WTC11 (cell line): ENCODE data around the gene CFAP20DC. TPM values are rescaled to one million over a fixed set of nuclear protein-coding genes. Genes with fewer than 3 reads are reported as not detected.

Experiments
- ATAC-seq: fragments of 200-7000 bp; cut with Tn5 transposase; 2 replicates; pipeline ENCODE4 v1.10.0; 2021; ENCODE audit warnings: mild to moderate bottlenecking, moderate library complexity
- CTCF ChIA-PET: fragments of 300-600 bp; sonication (Branson Sonifier 250); formaldehyde crosslinking; loops from one replicate; lab custom pipeline; 2021; ENCODE audit warnings: antibody characterized with exemption; lab: Charles Lee
- POLR2A ChIA-PET: fragments of 350-600 bp; sonication (Branson Sonifier 250); formaldehyde crosslinking; loops from one replicate; lab custom pipeline; 2021; ENCODE audit warnings: antibody characterized with exemption; lab: Charles Lee
- DNase-seq: peaks from one replicate; pipeline ENCODE4 v3.0.0; 2021; ENCODE audit warnings: low spot score
- H3K27ac Mint-ChIP-seq: 2 replicates; pipeline ENCODE4 v1.8.0; 2021; ENCODE audit warnings: mixed read lengths
- H3K27me3 Mint-ChIP-seq: 2 replicates; pipeline ENCODE4 v1.8.0; 2021; ENCODE audit warnings: low read depth, mild to moderate bottlenecking, moderate library complexity, mixed read lengths
- H3K36me3 Mint-ChIP-seq: 2 replicates; pipeline ENCODE4 v1.8.0; 2021; ENCODE audit warnings: mixed read lengths
- H3K4me1 Mint-ChIP-seq: 2 replicates; pipeline ENCODE4 v1.8.0; 2022; ENCODE audit warnings: mixed read lengths
- H3K4me3 Mint-ChIP-seq: 2 replicates; pipeline ENCODE4 v1.8.0; 2021; ENCODE audit warnings: mild to moderate bottlenecking, moderate library complexity, mixed read lengths
- H3K9me3 Mint-ChIP-seq: 2 replicates; pipeline ENCODE4 v1.8.0; 2021; ENCODE audit warnings: mixed read lengths
- ARID4B ChIP-seq: sonication (generic); formaldehyde crosslinking; IDR thresholded peaks from 2 replicates; pipeline ENCODE4 v1.8.0; 2023; ENCODE audit warnings: missing genetic modification reagents, mild to moderate bottlenecking, borderline replicate concordance
- ATF6 ChIP-seq: sonication (generic); formaldehyde crosslinking; IDR thresholded peaks from 2 replicates; pipeline ENCODE4 v1.8.1; 2023; ENCODE audit warnings: mild to moderate bottlenecking, missing genetic modification reagents
- CBFB ChIP-seq: sonication (generic); formaldehyde crosslinking; IDR thresholded peaks from 2 replicates; pipeline ENCODE4 v1.8.1; 2022; ENCODE audit warnings: mild to moderate bottlenecking, low read depth, missing genetic modification reagents
- ELF4 ChIP-seq: sonication (generic); formaldehyde crosslinking; IDR thresholded peaks from 2 replicates; pipeline ENCODE4 v1.8.1; 2022; ENCODE audit warnings: low read depth, mild to moderate bottlenecking, moderate library complexity, missing genetic modification reagents
- ESRRA ChIP-seq: sonication (generic); formaldehyde crosslinking; IDR thresholded peaks from 2 replicates; pipeline ENCODE4 v1.8.1; 2022; ENCODE audit warnings: mild to moderate bottlenecking, missing genetic modification reagents, borderline replicate concordance
- GRHL2 ChIP-seq: fragments of 250-450 bp; sonication (Bioruptor Pico); IDR thresholded peaks from 2 replicates; pipeline ENCODE4 v1.8.0; 2022; ENCODE audit warnings: mild to moderate bottlenecking, moderate library complexity; ENCODE audit not compliant: insufficient replicate concordance, severe bottlenecking
- GTF2I ChIP-seq: fragments of 250-450 bp; sonication (Bioruptor Pico); conservative IDR thresholded peaks from 2 replicates; pipeline ENCODE4 v1.4.0; 2021; ENCODE audit warnings: mild to moderate bottlenecking
- MYBL2 ChIP-seq: sonication (generic); formaldehyde crosslinking; IDR thresholded peaks from 2 replicates; pipeline ENCODE4 v1.8.1; 2023; ENCODE audit warnings: mild to moderate bottlenecking, moderate library complexity, missing genetic modification reagents
- NFATC4 ChIP-seq: fragments of 250-450 bp; sonication (Bioruptor Pico); IDR thresholded peaks from 2 replicates; pipeline ENCODE4 v1.9.0; 2021; ENCODE audit warnings: mild to moderate bottlenecking
- NR3C1 ChIP-seq: sonication (generic); formaldehyde crosslinking; conservative IDR thresholded peaks from 2 replicates; pipeline ENCODE4 v1.8.1; 2023; ENCODE audit warnings: low read depth, mild to moderate bottlenecking, missing genetic modification reagents
- SMAD3 ChIP-seq: sonication (generic); formaldehyde crosslinking; IDR thresholded peaks from 2 replicates; pipeline ENCODE4 v1.8.0; 2022; ENCODE audit warnings: missing genetic modification reagents, mild to moderate bottlenecking, borderline replicate concordance
- ZNF396 ChIP-seq: fragments of 250-450 bp; sonication (Bioruptor Pico); IDR thresholded peaks from 2 replicates; pipeline ENCODE4 v1.8.0; 2021; ENCODE audit warnings: mild to moderate bottlenecking, moderate library complexity, borderline replicate concordance
- total RNA-seq: library from RNA; stranded (reverse); gene quantifications from 3 replicates; pipeline ENCODE4 v1.2.3, GENCODE V29; 2021
- TF ChIP-seq, protein P1 (sequence below): sonication (generic); formaldehyde crosslinking; IDR thresholded peaks from 2 replicates; pipeline ENCODE4 v1.8.0; 2023; ENCODE audit warnings: mild to moderate bottlenecking, missing genetic modification reagents
- TF ChIP-seq, protein P2 (sequence below): sonication (generic); formaldehyde crosslinking; IDR thresholded peaks from 2 replicates; pipeline ENCODE4 v1.8.0; 2022; ENCODE audit warnings: mild to moderate bottlenecking, missing genetic modification reagents

Gene CFAP20DC
- total RNA-seq, 1 experiment from 2014 or later = 4.9 TPM

- TF ChIP-seq ARID4B (CRISPR knock-in tag) (no peak), GRHL2 (CRISPR knock-in tag) (no peak)
- TF ChIP-seq, all 79 proteins: peak for 0
Observed at GRCh38 chr3:59079962-59080361, 30.1 kb upstream of the CFAP20DC start (continued).

DNA sequence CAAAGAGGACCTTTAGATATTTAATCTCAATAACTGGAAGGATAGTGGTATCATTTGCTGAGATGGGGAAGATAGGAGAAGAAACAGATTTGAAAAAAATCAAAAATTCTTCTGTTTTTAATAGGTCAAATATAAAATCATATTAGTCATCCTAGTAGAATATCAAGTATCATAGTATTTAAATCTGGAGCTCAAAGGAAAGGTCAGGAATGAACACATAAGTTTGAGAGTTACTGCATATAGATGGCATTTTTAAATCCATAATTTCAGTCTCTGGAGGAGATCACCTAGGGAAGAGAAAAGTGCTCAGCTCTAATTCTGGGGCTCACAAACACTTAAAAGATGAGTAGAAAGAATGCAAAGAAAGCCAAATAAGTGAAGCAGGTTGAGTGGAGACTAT is 24.9 kb upstream of the CFAP20DC start:
- peaks cover 10% of the 10 kb centered on the region for H3K4me1 Mint-ChIP-seq
- POLR2A ChIA-PET = no interaction called here
- TF ChIP-seq NFATC4 (CRISPR knock-in tag) (no peak), ATF6 (no peak), SMAD3 (CRISPR knock-in tag) (no peak), GTF2I (CRISPR knock-in tag) (no peak), NR3C1 (CRISPR knock-in tag) (no peak), CBFB (no peak), ELF4 (CRISPR knock-in tag) (no peak), MYBL2 (no peak)
- TF ChIP-seq, protein P1, sequence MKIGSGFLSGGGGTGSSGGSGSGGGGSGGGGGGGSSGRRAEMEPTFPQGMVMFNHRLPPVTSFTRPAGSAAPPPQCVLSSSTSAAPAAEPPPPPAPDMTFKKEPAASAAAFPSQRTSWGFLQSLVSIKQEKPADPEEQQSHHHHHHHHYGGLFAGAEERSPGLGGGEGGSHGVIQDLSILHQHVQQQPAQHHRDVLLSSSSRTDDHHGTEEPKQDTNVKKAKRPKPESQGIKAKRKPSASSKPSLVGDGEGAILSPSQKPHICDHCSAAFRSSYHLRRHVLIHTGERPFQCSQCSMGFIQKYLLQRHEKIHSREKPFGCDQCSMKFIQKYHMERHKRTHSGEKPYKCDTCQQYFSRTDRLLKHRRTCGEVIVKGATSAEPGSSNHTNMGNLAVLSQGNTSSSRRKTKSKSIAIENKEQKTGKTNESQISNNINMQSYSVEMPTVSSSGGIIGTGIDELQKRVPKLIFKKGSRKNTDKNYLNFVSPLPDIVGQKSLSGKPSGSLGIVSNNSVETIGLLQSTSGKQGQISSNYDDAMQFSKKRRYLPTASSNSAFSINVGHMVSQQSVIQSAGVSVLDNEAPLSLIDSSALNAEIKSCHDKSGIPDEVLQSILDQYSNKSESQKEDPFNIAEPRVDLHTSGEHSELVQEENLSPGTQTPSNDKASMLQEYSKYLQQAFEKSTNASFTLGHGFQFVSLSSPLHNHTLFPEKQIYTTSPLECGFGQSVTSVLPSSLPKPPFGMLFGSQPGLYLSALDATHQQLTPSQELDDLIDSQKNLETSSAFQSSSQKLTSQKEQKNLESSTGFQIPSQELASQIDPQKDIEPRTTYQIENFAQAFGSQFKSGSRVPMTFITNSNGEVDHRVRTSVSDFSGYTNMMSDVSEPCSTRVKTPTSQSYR (CRISPR knock-in tag) = no peak
- TF ChIP-seq, all 79 proteins: peak for 0
- H3K27me3 Mint-ChIP-seq = no peaks in the 10 kb centered on the region
- no peak overlapping the region for H3K4me3 Mint-ChIP-seq
- ATAC-seq (no peak), DNase-seq (no peak)
- CTCF ChIA-PET = no interaction called here
- H3K9me3 Mint-ChIP-seq = no peaks in the 10 kb centered on the region
- no peak overlapping the region for H3K27ac Mint-ChIP-seq
- no peaks in the 10 kb centered on the region for H3K36me3 Mint-ChIP-seq

- CTCF ChIA-PET = interaction anchor here (0.6 kb wide), 1 partner anchor 1920 kb away, joined by 3 read pairs; no protein-coding TSS in a partner anchor
- peaks cover 10% of the 10 kb centered on the region for H3K4me1 Mint-ChIP-seq
- TF ChIP-seq, protein P2, sequence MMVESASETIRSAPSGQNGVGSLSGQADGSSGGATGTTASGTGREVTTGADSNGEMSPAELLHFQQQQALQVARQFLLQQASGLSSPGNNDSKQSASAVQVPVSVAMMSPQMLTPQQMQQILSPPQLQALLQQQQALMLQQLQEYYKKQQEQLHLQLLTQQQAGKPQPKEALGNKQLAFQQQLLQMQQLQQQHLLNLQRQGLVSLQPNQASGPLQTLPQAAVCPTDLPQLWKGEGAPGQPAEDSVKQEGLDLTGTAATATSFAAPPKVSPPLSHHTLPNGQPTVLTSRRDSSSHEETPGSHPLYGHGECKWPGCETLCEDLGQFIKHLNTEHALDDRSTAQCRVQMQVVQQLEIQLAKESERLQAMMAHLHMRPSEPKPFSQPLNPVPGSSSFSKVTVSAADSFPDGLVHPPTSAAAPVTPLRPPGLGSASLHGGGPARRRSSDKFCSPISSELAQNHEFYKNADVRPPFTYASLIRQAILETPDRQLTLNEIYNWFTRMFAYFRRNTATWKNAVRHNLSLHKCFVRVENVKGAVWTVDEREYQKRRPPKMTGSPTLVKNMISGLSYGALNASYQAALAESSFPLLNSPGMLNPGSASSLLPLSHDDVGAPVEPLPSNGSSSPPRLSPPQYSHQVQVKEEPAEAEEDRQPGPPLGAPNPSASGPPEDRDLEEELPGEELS (CRISPR knock-in tag) = no peak
- TF ChIP-seq ZNF396 (CRISPR knock-in tag) = no peak
- TF ChIP-seq ESRRA = no peak
Observed at GRCh38 chr3:59072681-59073080, 22.9 kb upstream of the CFAP20DC start.

More at GRCh38 chr3:59072681-59073080, 22.9 kb upstream of the CFAP20DC start:
- H3K27ac Mint-ChIP-seq = no peak overlapping the region
- no peaks in the 10 kb centered on the region for H3K27me3 Mint-ChIP-seq
- no peak overlapping the region for H3K4me3 Mint-ChIP-seq
- no peaks in the 10 kb centered on the region for H3K9me3 Mint-ChIP-seq
- no peaks in the 10 kb centered on the region for H3K36me3 Mint-ChIP-seq
- DNase-seq = no peak
- ATAC-seq = no peak
- POLR2A ChIA-PET = no interaction called here
